Mesenchymal stem cell (in vitro differentiated cells and primary cell): ENCODE results near the gene AQP7.
A peak's percentile ranks its signal among the peaks of the same experiment; 100 is the strongest.
"Not testable (repeated sequence)": the region's sequence is repeated elsewhere in the genome, so short reads cannot be mapped to it uniquely, and the experiment has no call there.

Experiments
- DNase-seq: peaks from one replicate; pipeline ENCODE4 v3.0.0-alpha.2; 2013
- H2AFZ ChIP-seq: one replicate; pipeline ENCODE4 v1.6.1; 2013; ENCODE audit warnings: low read depth, mild to moderate bottlenecking, control low read depth, inconsistent platforms, low read length, moderate library complexity
- H2AK5ac ChIP-seq: 2 replicates; pipeline ENCODE4 v1.6.1; 2013; ENCODE audit warnings: low read length, moderate library complexity, mild to moderate bottlenecking, inconsistent platforms; ENCODE audit not compliant: severe bottlenecking
- H2BK120ac ChIP-seq: one replicate; pipeline ENCODE4 v1.6.1; 2013; ENCODE audit warnings: low read depth, mild to moderate bottlenecking, inconsistent platforms, low read length, moderate library complexity
- H2BK12ac ChIP-seq, 2 experiments: one replicate each; pipeline ENCODE4 v1.6.1; 2013; ENCODE audit warnings: inconsistent platforms in 2 of 2, low read length in 2 of 2, mild to moderate bottlenecking in 2 of 2, moderate library complexity in 2 of 2, control low read depth in 1 of 2
- H2BK15ac ChIP-seq: one replicate; pipeline ENCODE4 v1.6.1; 2013; ENCODE audit warnings: mild to moderate bottlenecking, low read depth, inconsistent platforms; ENCODE audit not compliant: poor library complexity, severe bottlenecking
- H2BK5ac ChIP-seq: 2 replicates; pipeline ENCODE4 v1.6.1; 2013; ENCODE audit warnings: low read depth, mild to moderate bottlenecking, low read length, control low read depth, inconsistent platforms; ENCODE audit not compliant: poor library complexity, severe bottlenecking
- H3K14ac ChIP-seq, 2 experiments: one replicate each; pipeline ENCODE4 v1.6.1; 2013; ENCODE audit warnings: inconsistent platforms in 2 of 2, low read length in 2 of 2, control low read depth in 1 of 2, mild to moderate bottlenecking in 1 of 2, moderate library complexity in 1 of 2
- H3K18ac ChIP-seq, 2 experiments: one replicate each; pipeline ENCODE4 v1.6.1; 2013; ENCODE audit warnings: inconsistent platforms in 2 of 2, low read length in 2 of 2, control low read depth in 1 of 2, low read depth in 1 of 2, mild to moderate bottlenecking in 1 of 2
- H3K23ac ChIP-seq, 2 experiments: one replicate each; pipeline ENCODE4 v1.6.1; 2013; ENCODE audit warnings: inconsistent platforms in 2 of 2, low read length in 2 of 2, mild to moderate bottlenecking in 2 of 2, moderate library complexity in 2 of 2, control low read depth in 1 of 2
- H3K27ac ChIP-seq: 2 replicates; pipeline ENCODE4 v1.5.1; 2013; ENCODE audit warnings: mild to moderate bottlenecking, moderate library complexity, low read length, control low read depth, inconsistent platforms; ENCODE audit not compliant: poor library complexity, severe bottlenecking
- H3K27me3 ChIP-seq, 2 experiments: 2 replicates each; pipeline versions ENCODE4 v1.6.1 to v1.7.0; 2013; ENCODE audit warnings: low read length in 2 of 2, mild to moderate bottlenecking in 2 of 2, moderate library complexity in 2 of 2, control low read depth in 1 of 2, inconsistent platforms in 1 of 2; ENCODE audit not compliant: control insufficient read depth in 1 of 2, insufficient read depth in 1 of 2
- H3K36me3 ChIP-seq, 2 experiments: 2 replicates each; pipeline versions ENCODE4 v1.6.1 to v1.7.0; 2013; ENCODE audit warnings: low read length in 2 of 2, control low read depth in 1 of 2, inconsistent platforms in 1 of 2, low read depth in 1 of 2, mild to moderate bottlenecking in 1 of 2; ENCODE audit not compliant: insufficient read depth in 2 of 2, control insufficient read depth in 1 of 2
- H3K4ac ChIP-seq, 2 experiments: one replicate each; pipeline ENCODE4 v1.6.1; 2013; ENCODE audit warnings: inconsistent platforms in 2 of 2, low read length in 2 of 2, mild to moderate bottlenecking in 2 of 2, moderate library complexity in 2 of 2, control low read depth in 1 of 2, low read depth in 1 of 2
- H3K4me1 ChIP-seq: 2 replicates; pipeline ENCODE4 v1.6.1; 2013; ENCODE audit warnings: low read depth, low read length, control low read depth; ENCODE audit not compliant: control insufficient read depth, insufficient read depth
- H3K4me2 ChIP-seq: 2 replicates; pipeline ENCODE4 v1.6.1; 2013; ENCODE audit warnings: low read length, mild to moderate bottlenecking, inconsistent platforms; ENCODE audit not compliant: poor library complexity, severe bottlenecking
- H3K4me3 ChIP-seq, 2 experiments: 2 replicates each; pipeline versions ENCODE4 v1.5.1 to v1.7.0; 2013; ENCODE audit warnings: low read length in 2 of 2, mild to moderate bottlenecking in 2 of 2, control low read depth in 1 of 2, low read depth in 1 of 2; ENCODE audit not compliant: insufficient read depth in 1 of 2
- H3K79me1 ChIP-seq: replicated peaks from 2 replicates; pipeline ENCODE4 v1.6.1; 2013; ENCODE audit warnings: mild to moderate bottlenecking, control low read depth, low read length, inconsistent platforms; ENCODE audit not compliant: poor library complexity, severe bottlenecking
- H3K9ac ChIP-seq: 2 replicates; pipeline ENCODE4 v1.7.0; 2013; ENCODE audit warnings: mild to moderate bottlenecking, low read length, moderate library complexity
- H3K9me3 ChIP-seq: 2 replicates; pipeline ENCODE4 v1.7.0; 2013; ENCODE audit warnings: mild to moderate bottlenecking, low read length; ENCODE audit not compliant: control insufficient read depth
- H4K8ac ChIP-seq: one replicate; pipeline ENCODE4 v1.6.1; 2013; ENCODE audit warnings: inconsistent platforms, mild to moderate bottlenecking, low read length, moderate library complexity
- H4K91ac ChIP-seq: one replicate; pipeline ENCODE4 v1.6.1; 2013; ENCODE audit warnings: mild to moderate bottlenecking, low read length, inconsistent platforms
- WGBS: methylation state at CpG from one replicate; pipeline ENCODE4 v1.1.7; 2013; ENCODE audit warnings: mixed read lengths; 5-methylcytosine and 5-hydroxymethylcytosine counted together

Gene AQP7

DNA sequence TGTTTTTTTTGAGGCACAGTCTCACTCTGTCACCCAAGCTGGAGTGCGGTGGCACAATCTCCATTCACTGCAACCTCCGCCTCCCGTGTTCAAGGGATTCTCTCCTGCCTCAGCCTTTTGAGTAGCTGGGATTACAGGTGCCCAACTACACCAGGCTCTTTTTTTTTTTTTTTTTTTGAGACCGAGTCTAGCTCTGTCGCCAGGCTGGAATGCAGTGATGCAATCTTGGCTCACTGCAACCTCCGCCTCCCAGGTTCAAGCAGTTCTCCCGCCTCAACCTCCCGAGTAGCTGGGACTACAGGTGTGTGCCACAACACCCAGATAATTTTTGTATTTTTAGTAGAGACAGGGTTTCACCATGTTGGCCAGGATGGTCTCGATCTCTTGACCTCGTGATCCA is 20.0 kb downstream of the AQP7 start:
- H3K27me3 ChIP-seq, H3K9me3 ChIP-seq, H3K9ac ChIP-seq, H3K4me2 ChIP-seq, H3K79me1 ChIP-seq, H3K14ac ChIP-seq, H2BK5ac ChIP-seq, H4K8ac ChIP-seq, H2BK120ac ChIP-seq, DNase-seq, H2AFZ ChIP-seq, H2AK5ac ChIP-seq, H3K23ac ChIP-seq, H3K4me3 ChIP-seq, H2BK15ac ChIP-seq, H3K27ac ChIP-seq, H3K18ac ChIP-seq, H3K4ac ChIP-seq, H2BK12ac ChIP-seq, H3K36me3 ChIP-seq, H4K91ac ChIP-seq: not testable (repeated sequence)
- WGBS: 89% methylated on average over 8 of the region's 10 CpGs
- H3K4me1 ChIP-seq: peaks cover 15% of the 10 kb centered on the region

DNA sequence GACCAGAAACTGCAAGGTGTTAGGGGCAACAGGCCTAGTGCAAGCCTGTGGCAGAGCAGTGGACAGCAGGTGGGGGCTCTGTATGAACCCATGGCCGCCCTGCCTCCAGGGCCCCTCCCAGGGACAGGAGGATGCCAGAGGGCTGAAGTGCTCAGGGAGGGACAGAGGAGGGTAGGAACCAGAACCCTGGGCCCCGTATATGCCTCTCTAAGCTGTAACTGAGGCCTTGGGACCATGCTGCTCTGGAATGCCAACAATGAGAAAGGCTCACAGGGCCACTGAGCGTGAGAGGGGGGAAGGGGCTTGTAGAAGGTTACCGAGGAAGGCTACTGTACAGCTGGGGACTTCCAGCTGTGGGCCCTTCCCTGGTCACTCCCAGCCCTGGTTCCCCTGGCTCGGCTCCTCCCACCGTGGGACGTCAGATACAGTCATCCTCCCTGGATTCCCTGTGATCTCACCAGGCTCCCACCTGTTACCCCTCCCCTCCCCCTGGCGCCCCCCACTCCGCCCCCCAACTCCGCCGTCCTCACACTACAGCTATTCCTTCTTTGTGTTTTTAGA is 21.1 kb downstream of the AQP7 start:
- Histone ChIP-seq H3K9ac (no peak overlapping the region), H3K36me3 (no peaks in the 10 kb centered on the region)
- WGBS: 42% methylated on average over 11 of the region's 11 CpGs

DNA sequence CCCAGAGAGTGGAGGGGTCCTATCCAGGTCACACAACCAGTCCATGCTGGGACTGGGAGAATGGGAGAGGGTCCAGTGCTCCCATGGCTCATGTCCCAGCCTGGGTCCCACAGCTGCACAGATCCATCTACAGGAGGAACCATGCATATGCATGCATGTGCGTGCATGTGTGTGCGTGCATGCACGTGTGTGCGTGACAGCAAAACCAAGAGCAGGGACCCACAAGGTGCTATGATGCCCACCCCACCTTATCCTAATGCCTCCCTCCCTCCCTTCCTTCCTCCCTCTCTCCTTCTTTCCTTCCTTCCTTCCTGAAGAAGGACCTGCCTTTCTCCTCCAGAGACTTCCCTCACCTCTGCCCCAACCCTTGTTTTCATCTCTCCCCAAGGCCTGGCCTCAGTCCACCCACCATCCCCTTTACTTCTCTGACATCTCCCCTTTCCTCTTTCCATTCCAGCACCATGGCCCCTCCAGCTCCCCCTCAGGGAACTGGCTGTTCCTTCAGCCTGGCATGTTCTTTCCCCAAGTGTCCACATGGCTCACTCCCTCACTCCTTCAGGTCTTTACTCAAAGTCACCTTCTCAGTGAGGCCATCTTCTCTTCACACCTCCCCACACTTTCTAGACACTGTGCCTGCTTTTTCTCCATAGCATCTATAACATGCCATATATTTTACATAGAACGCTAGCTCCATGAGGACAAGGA is 21.8 kb downstream of the AQP7 start:
- Histone ChIP-seq H3K79me1 (no peaks in the 10 kb centered on the region), H3K4me1 (peaks cover 15% of the 10 kb centered on the region), H3K4ac (no peak overlapping the region), H3K14ac (no peak overlapping the region), H3K27ac (peak overlapping the region; percentile 20), H3K9me3 (no peaks in the 10 kb centered on the region), H3K9ac (no peak overlapping the region), H2BK15ac (no peak overlapping the region), H2BK12ac (no peak overlapping the region), H4K8ac (no peak overlapping the region), H3K27me3 (no peaks in the 10 kb centered on the region), H4K91ac (no peak overlapping the region), H3K36me3 (no peaks in the 10 kb centered on the region), H3K18ac (no peak overlapping the region), H3K4me2 (no peak overlapping the region), H2BK5ac (no peak overlapping the region), H2BK120ac (no peak overlapping the region), H3K4me3 (no peak overlapping the region), H2AK5ac (peak overlapping the region; percentile 80), H2AFZ (no peak overlapping the region), H3K23ac (no peak overlapping the region)
- 97% methylated on average over 5 of the region's 5 CpGs for whole genome bisulfite sequencing
- no peak for DNase-seq

More for the DNA sequence above, 21.1 kb downstream of the AQP7 start:
- no peaks in the 10 kb centered on the region for H3K27me3 ChIP-seq
- H3K4me1 ChIP-seq: peaks cover 15% of the 10 kb centered on the region
- peak overlapping the region; percentile 80 for H2AK5ac ChIP-seq
- no peaks in the 10 kb centered on the region for H3K9me3 ChIP-seq
- no peak overlapping the region for H2BK12ac ChIP-seq
- H3K79me1 ChIP-seq: no peaks in the 10 kb centered on the region
- H4K91ac ChIP-seq: peak overlapping the region; percentile 39
- H3K14ac ChIP-seq: no peak overlapping the region
- H2AFZ ChIP-seq: no peak overlapping the region
- H3K18ac ChIP-seq: no peak overlapping the region
- H3K4ac ChIP-seq: no peak overlapping the region
- H2BK5ac ChIP-seq: peak overlapping the region; percentile 68
- H2BK15ac ChIP-seq: no peak overlapping the region
- no peak overlapping the region for H3K23ac ChIP-seq
- H4K8ac ChIP-seq: peak overlapping the region; percentile 1
- peak; percentile 40 for DNase-seq
- H3K4me3 ChIP-seq: no peak overlapping the region
- peak overlapping the region; percentile 20 for H3K27ac ChIP-seq
- no peak overlapping the region for H3K4me2 ChIP-seq
- H2BK120ac ChIP-seq: no peak overlapping the region

DNA sequence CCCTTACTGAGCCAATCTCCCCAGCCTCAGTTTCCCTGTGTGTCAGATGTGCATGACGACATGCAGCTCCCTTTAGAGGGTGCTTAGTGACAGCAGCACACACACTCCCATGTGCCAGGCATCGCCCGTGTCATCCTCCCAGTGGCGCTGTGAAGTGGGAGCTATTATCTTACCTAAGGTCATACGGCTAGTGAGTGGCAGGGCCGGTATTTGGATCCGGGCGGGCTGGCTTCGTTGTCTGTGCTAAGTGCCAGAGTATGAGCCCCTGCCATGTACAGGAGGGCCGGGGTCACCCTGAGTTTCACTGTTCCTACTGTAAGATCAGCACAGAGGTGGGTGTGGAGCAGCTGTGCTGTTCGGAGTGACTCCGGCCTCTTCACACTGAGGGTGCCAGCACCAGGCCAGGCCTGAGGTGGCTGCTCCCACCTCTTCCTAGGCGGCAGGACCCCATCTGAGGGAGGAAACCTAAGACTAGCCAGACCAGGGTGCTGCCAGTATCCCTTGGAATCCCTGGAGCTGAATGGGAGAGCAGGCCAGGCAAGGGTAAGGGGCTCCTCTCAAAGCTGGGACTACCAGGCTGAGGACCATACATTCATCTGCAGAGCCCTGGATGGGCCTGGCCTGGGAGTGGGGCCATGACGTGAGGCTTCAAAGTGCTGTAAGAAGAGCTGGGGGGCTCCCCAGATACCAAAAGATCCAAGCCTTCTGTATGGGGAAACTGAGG is 22.5 kb downstream of the AQP7 start:
- no peak overlapping the region for H2BK120ac ChIP-seq
- H2AFZ ChIP-seq: no peak overlapping the region
- H3K4me2 ChIP-seq: no peak overlapping the region
- peak overlapping the region; percentile 20 for H2AK5ac ChIP-seq
- H3K4ac ChIP-seq: no peak overlapping the region
- peak overlapping the region in 1 of 2 experiments; percentile 7 for H3K4me3 ChIP-seq
- H3K23ac ChIP-seq: no peak overlapping the region
- no peak overlapping the region for H3K14ac ChIP-seq
- H3K9ac ChIP-seq: no peak overlapping the region
- no peak overlapping the region for H2BK15ac ChIP-seq
- no peak overlapping the region for H3K27ac ChIP-seq
- H3K9me3 ChIP-seq: no peaks in the 10 kb centered on the region
- H3K4me1 ChIP-seq: peaks cover 15% of the 10 kb centered on the region
- no peak overlapping the region for H2BK12ac ChIP-seq
- no peak overlapping the region for H2BK5ac ChIP-seq
- H3K18ac ChIP-seq: no peak overlapping the region
- no peaks in the 10 kb centered on the region for H3K79me1 ChIP-seq
- no peaks in the 10 kb centered on the region for H3K27me3 ChIP-seq
- no peaks in the 10 kb centered on the region for H3K36me3 ChIP-seq
- H4K91ac ChIP-seq: peak overlapping the region; percentile 18
- no peak for DNase-seq
- WGBS: 96% methylated on average over 14 of the region's 14 CpGs
- H4K8ac ChIP-seq: no peak overlapping the region
